ENCODE measurements around the gene CKMT2. TPM values are rescaled to one million over a fixed set of nuclear protein-coding genes. Genes with fewer than 3 reads are reported as not detected.
A peak's percentile ranks its signal among the peaks of the same experiment; 100 is the strongest.

Gene CKMT2
- total and polyA plus RNA-seq, 2 of the 8 experiments (the other 6 are each of a cell fraction or from before 2014, with no cell fraction given), result 2.4 to 5.0 TPM

- H3K4me3 ChIP-seq (ENCODE audit: extremely low read depth in 1 of 4, insufficient read depth in 2 of 4, low read depth in 3 of 4, low read length in 4 of 4), result peak within 1 kb of the TSS; percentile 83 to 95 (median 92)
- H4K20me1 ChIP-seq (replicated peaks in 1 of 2; ENCODE audit: control insufficient read depth in 1 of 2, insufficient read depth in 2 of 2, low read length in 2 of 2), result no peaks in the 10 kb centered on the region
- peaks cover 4 to 47% of the 10 kb centered on the region in 2 experiments; a peak in 3 of 4 replicates for H3K79me2 ChIP-seq (ENCODE audit: control insufficient read depth in 1 of 2, insufficient read depth in 2 of 2, low read length in 2 of 2)
- H2BK5ac ChIP-seq (ENCODE audit: low read depth, low read length), result peak within 1 kb of the TSS; percentile 96
- H3K27me3 ChIP-seq (replicated peaks in 1 of 4; ENCODE audit: control insufficient read depth in 3 of 4, extremely low read depth in 1 of 4, insufficient read depth in 3 of 4, low read length in 3 of 4), result no peaks in the 10 kb centered on the region
- peak within 1 kb of the TSS; percentile 81 to 86 for H3K4me2 ChIP-seq (ENCODE audit: insufficient read depth in 1 of 2, low read depth in 2 of 2, low read length in 2 of 2)
- 0 out of 2 replicates have a peak, but pooled peaks cover 3% of the 10 kb centered on the region for H3K79me1 ChIP-seq (ENCODE audit: low read depth, low read length)
- H2BK20ac ChIP-seq (ENCODE audit: low read length), result no peak within 1 kb of the TSS
- H3K36me3 ChIP-seq (ENCODE audit: control insufficient read depth in 2 of 4, insufficient read depth in 4 of 4, low read length in 3 of 4), result peaks cover 0 to 4% (median 0%) of the 10 kb centered on the region in 4 experiments; a peak in 1 of 8 replicates
- H3K14ac ChIP-seq (ENCODE audit: insufficient read length), result peak within 1 kb of the TSS; percentile 42
- no peak within 1 kb of the TSS; the same call in 1 of the 2 replicates for H2BK15ac ChIP-seq (ENCODE audit: low read length)
- H3K27ac ChIP-seq (ENCODE audit: low read depth, low read length), result peak within 1 kb of the TSS; percentile 83
- H4K5ac ChIP-seq (ENCODE audit: insufficient read length, low read depth, low read length), result peak within 1 kb of the TSS; percentile 100
- H2BK12ac ChIP-seq (ENCODE audit: low read depth, low read length), result peak within 1 kb of the TSS; percentile 69
- peaks cover 0 to 8% (median 5%) of the 10 kb centered on the region in 4 experiments; a peak in 3 of 7 replicates for H3K4me1 ChIP-seq (replicated peaks in 1 of 4; ENCODE audit: control insufficient read depth in 3 of 4, insufficient read depth in 4 of 4, low read length in 3 of 4)
- H3K18ac ChIP-seq (ENCODE audit: extremely low read depth, low read length), result peak within 1 kb of the TSS; percentile 99
- 3% methylated on average over 54 of the region's 54 CpGs; no CpG with 5 or more reads in 1 of the 2 experiments for WGBS, 2 experiments (ENCODE audit: extremely low coverage in 1 of 2, insufficient coverage in 1 of 2, insufficient read length in 1 of 2, insufficient replicate concordance in 2 of 2, low coverage in 1 of 2, low lambda C conversion rate in 2 of 2, missing lambda C conversion rate in 1 of 2)
- no peak within 1 kb of the TSS for H2AK5ac ChIP-seq (ENCODE audit: low read depth, low read length)
- H3K23ac ChIP-seq (ENCODE audit: insufficient read length), result no peak within 1 kb of the TSS
- H4K8ac ChIP-seq (ENCODE audit: extremely low read depth, insufficient read depth, low read length), result peak within 1 kb of the TSS; percentile 98
- H3K56ac ChIP-seq (replicated peaks; ENCODE audit: insufficient read length, low read depth, low read length), result peak within 1 kb of the TSS; percentile 94
- H3K9me3 ChIP-seq (ENCODE audit: insufficient read depth in 2 of 2, low read depth in 1 of 2, low read length in 1 of 2), result no peaks in the 10 kb centered on the region
- H3K23me2 ChIP-seq (ENCODE audit: low read depth, low read length), result peaks cover 3% of the 10 kb centered on the region; the same call in 1 of the 2 replicates
- H2AFZ ChIP-seq (ENCODE audit: low read length), result peak within 1 kb of the TSS; percentile 95
- H3K4ac ChIP-seq (replicated peaks; ENCODE audit: insufficient read length, low read depth, low read length), result peak within 1 kb of the TSS; percentile 96
- FAIRE-seq (peak; percentile 90), DNase-seq (ENCODE audit: low read depth in 1 of 2, low spot score in 2 of 2) (peak; percentile 87 to 91)
- H3K9ac ChIP-seq (replicated peaks in 1 of 4; ENCODE audit: extremely low read depth in 1 of 4, low read depth in 3 of 4, low read length in 3 of 4), result peak within 1 kb of the TSS; percentile 88 to 96 (median 94)
- H2BK120ac ChIP-seq (replicated peaks; ENCODE audit: low read depth, low read length), result peak within 1 kb of the TSS; percentile 63
- POLR2A ChIA-PET (ENCODE audit: partially characterized antibody), result interaction anchor here (0.7 to 3.7 kb wide), 10 partner anchors 13 to 976 kb away, joined by 3 to 33 read pairs (median 4); partner anchors contain the start of genes ACOT12, CKMT2 and SSBP2
- H4K91ac ChIP-seq (replicated peaks; ENCODE audit: insufficient read length, low read length), result peak within 1 kb of the TSS; percentile 97
- CTCF ChIA-PET (ENCODE audit: partially characterized antibody), result interaction anchor here (0.8 to 3.9 kb wide), 8 partner anchors 10 to 204 kb away, joined by 3 to 19 read pairs (median 4); partner anchors contain the start of gene CKMT2
- TF ChIP-seq CBX8 (IDR thresholded peaks at IDR 0.05; ENCODE audit: borderline replicate concordance, low read depth, low read length), result no peak
- peak; percentile 73 for TF ChIP-seq TAF7 (optimal IDR thresholded peaks at IDR 0.05; ENCODE audit: borderline replicate concordance, low read depth, low read length)
- no peak for TF ChIP-seq EP300 (IDR thresholded peaks at IDR 0.05; ENCODE audit: borderline replicate concordance in 1 of 2, low read depth in 2 of 2, low read length in 2 of 2)
- peak; percentile 93 for TF ChIP-seq POLR2AphosphoS5 (IDR thresholded peaks at IDR 0.05; ENCODE audit: low read depth, low read length)
- TF ChIP-seq RAD21 (IDR thresholded peaks at IDR 0.05 in 1 of 2, conservative IDR thresholded peaks at IDR 0.05 in 1 of 2; ENCODE audit: low read depth in 2 of 2, low read length in 2 of 2), result peak in 1 of 2 experiments; percentile 11; a peak in 1 of 4 replicates
- TF ChIP-seq NANOG (IDR thresholded peaks at IDR 0.05; ENCODE audit: insufficient read depth, low read depth, low read length, poor library complexity, severe bottlenecking), result no peak
- no peak for TF ChIP-seq SIRT6 (IDR thresholded peaks at IDR 0.05; ENCODE audit: low read length)
- TF ChIP-seq SIN3A (conservative IDR thresholded peaks at IDR 0.05 in 1 of 2, IDR thresholded peaks at IDR 0.05 in 1 of 2; ENCODE audit: low read depth in 1 of 2, low read length in 2 of 2), result peak; percentile 39 to 88; a peak in 2 of 4 replicates
- TF ChIP-seq KDM1A (IDR thresholded peaks at IDR 0.05; ENCODE audit: borderline replicate concordance, low read length), result no peak
- no peak for TF ChIP-seq RFX5 (IDR thresholded peaks at IDR 0.05; ENCODE audit: borderline replicate concordance, low read depth, low read length)
Observed at GRCh38 chr5:81301271-81302015, 68.3 kb downstream of the CKMT2 start, which contains the start of gene ZCCHC9. Gene ZCCHC9, plus strand, starts transcription at chr5:81301587. Its CDS starts 3,171 bp downstream, at chr5:81304758.

Data from H1 (cell line).